ENCODE measurements around the gene ZMYND12. TPM values are rescaled to one million over a fixed set of nuclear protein-coding genes. Genes with fewer than 3 reads are reported as not detected.

Gene ZMYND12
- total RNA-seq, 1 donor from 2014 or later, result 0.49 TPM

- no peak for TF ChIP-seq CTCF (IDR thresholded peaks at IDR 0.05; ENCODE audit: partially characterized antibody, unreplicated experiment)
- H3K4me3 Mint-ChIP-seq (ENCODE audit: unreplicated experiment), result no peak overlapping the region
- no peak for DNase-seq
- H3K27ac Mint-ChIP-seq (ENCODE audit: unreplicated experiment), result no peak overlapping the region
- H3K4me1 Mint-ChIP-seq (ENCODE audit: low read depth, unreplicated experiment), result peaks cover 10% of the 10 kb centered on the region
- H3K9me3 Mint-ChIP-seq (ENCODE audit: unreplicated experiment), result peaks cover 2% of the 10 kb centered on the region
- H3K36me3 Mint-ChIP-seq (ENCODE audit: unreplicated experiment), result peaks cover 4% of the 10 kb centered on the region
- no peaks in the 10 kb centered on the region for H3K27me3 Mint-ChIP-seq (ENCODE audit: unreplicated experiment)
Measured at GRCh38 chr1:42432714-42433113, 23.1 kb downstream of the ZMYND12 start.

DNA sequence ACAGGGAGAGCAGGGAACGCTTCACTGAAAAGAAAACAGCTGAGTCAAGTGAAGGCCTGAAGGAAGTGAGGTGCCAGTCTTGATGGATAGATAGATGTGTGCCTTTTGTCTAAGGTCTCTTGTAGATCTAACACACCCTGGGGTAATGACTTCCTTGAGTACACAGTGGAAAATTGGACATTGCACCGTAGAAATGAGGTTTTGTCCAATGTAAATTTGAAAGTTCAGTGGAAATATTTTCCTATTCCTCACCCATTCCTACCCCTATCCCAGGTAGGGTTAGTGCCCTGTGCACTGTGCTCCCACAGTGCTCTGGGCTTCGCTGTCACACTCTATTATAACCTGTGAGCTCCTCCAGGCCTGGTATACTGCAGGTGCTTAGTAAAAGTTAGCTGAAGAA is 24.3 kb downstream of the ZMYND12 start:
- no peak for TF ChIP-seq CTCF (IDR thresholded peaks at IDR 0.05; ENCODE audit: partially characterized antibody, unreplicated experiment)
- Mint-ChIP-seq H3K36me3 (ENCODE audit: unreplicated experiment) (peaks cover 4% of the 10 kb centered on the region), H3K9me3 (ENCODE audit: unreplicated experiment) (peaks cover 2% of the 10 kb centered on the region), H3K27me3 (ENCODE audit: unreplicated experiment) (no peaks in the 10 kb centered on the region), H3K27ac (ENCODE audit: unreplicated experiment) (no peak overlapping the region), H3K4me3 (ENCODE audit: unreplicated experiment) (no peak overlapping the region), H3K4me1 (ENCODE audit: low read depth, unreplicated experiment) (peaks cover 10% of the 10 kb centered on the region)
- no peak for DNase-seq

- no peak for DNase-seq
- no peaks in the 10 kb centered on the region for H3K27me3 Mint-ChIP-seq (ENCODE audit: unreplicated experiment)
- no peak for TF ChIP-seq CTCF (IDR thresholded peaks at IDR 0.05; ENCODE audit: partially characterized antibody, unreplicated experiment)
- H3K4me3 Mint-ChIP-seq (ENCODE audit: unreplicated experiment), result no peak overlapping the region
- H3K9me3 Mint-ChIP-seq (ENCODE audit: unreplicated experiment), result peaks cover 2% of the 10 kb centered on the region
- H3K27ac Mint-ChIP-seq (ENCODE audit: unreplicated experiment), result no peak overlapping the region
- H3K36me3 Mint-ChIP-seq (ENCODE audit: unreplicated experiment), result peaks cover 4% of the 10 kb centered on the region
- H3K4me1 Mint-ChIP-seq (ENCODE audit: low read depth, unreplicated experiment), result peaks cover 10% of the 10 kb centered on the region
Measured at GRCh38 chr1:42430286-42431135, 25.3 kb downstream of the ZMYND12 start.

DNA sequence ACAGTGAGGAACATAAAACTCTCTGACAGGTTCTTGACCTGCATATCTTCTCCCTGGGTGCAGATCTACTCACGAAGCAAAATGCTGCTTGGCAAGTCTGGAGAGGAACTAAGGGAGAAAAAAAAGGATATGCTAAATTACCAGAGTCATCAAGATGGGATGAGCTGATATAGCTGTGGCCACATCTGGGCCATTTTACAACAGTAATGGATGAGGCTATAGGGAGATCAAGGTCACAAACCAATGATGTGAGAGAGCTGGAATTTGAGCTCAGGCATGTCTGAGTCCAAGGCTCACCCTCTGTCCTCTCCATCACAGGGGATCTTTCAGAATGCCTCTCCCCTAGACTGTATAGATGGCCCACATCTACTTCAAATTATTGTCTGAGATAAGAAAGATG is 26.2 kb downstream of the ZMYND12 start:
- Mint-ChIP-seq H3K36me3 (ENCODE audit: unreplicated experiment) (no peaks in the 10 kb centered on the region), H3K4me1 (ENCODE audit: low read depth, unreplicated experiment) (peaks cover 10% of the 10 kb centered on the region), H3K27me3 (ENCODE audit: unreplicated experiment) (no peaks in the 10 kb centered on the region), H3K4me3 (ENCODE audit: unreplicated experiment) (no peak overlapping the region), H3K9me3 (ENCODE audit: unreplicated experiment) (peaks cover 2% of the 10 kb centered on the region), H3K27ac (ENCODE audit: unreplicated experiment) (no peak overlapping the region)
- no peak for TF ChIP-seq CTCF (IDR thresholded peaks at IDR 0.05; ENCODE audit: partially characterized antibody, unreplicated experiment)
- DNase-seq, result no peak

- Mint-ChIP-seq H3K4me3 (ENCODE audit: unreplicated experiment) (no peak overlapping the region), H3K4me1 (ENCODE audit: low read depth, unreplicated experiment) (peaks cover 19% of the 10 kb centered on the region), H3K27ac (ENCODE audit: unreplicated experiment) (no peak overlapping the region), H3K36me3 (ENCODE audit: unreplicated experiment) (no peaks in the 10 kb centered on the region), H3K27me3 (ENCODE audit: unreplicated experiment) (no peaks in the 10 kb centered on the region), H3K9me3 (ENCODE audit: unreplicated experiment) (peaks cover 2% of the 10 kb centered on the region)
- no peak for TF ChIP-seq CTCF (IDR thresholded peaks at IDR 0.05; ENCODE audit: partially characterized antibody, unreplicated experiment)
- no peak for DNase-seq
Measured at GRCh38 chr1:42427240-42427639, 28.6 kb downstream of the ZMYND12 start.
